H1 (cell line): ENCODE results near the gene LTBP1. TPM values are rescaled to one million over a fixed set of nuclear protein-coding genes. Genes with fewer than 3 reads are reported as not detected.
A peak's percentile ranks its signal among the peaks of the same experiment; 100 is the strongest.

ENCODE experiments used
- CTCF ChIA-PET: fragments of 300-600 bp; sonication (Branson Sonifier 250); formaldehyde crosslinking; loops from one replicate; lab custom pipeline; 2021; ENCODE audit not compliant: partially characterized antibody; lab: Charles Lee
- POLR2A ChIA-PET: fragments of 300-600 bp; sonication (Branson Sonifier 250); formaldehyde crosslinking; loops from one replicate; lab custom pipeline; 2021; ENCODE audit warnings: inconsistent platforms; ENCODE audit not compliant: partially characterized antibody; lab: Charles Lee
- DNase-seq, 2 experiments: peaks; one replicate each; pipeline versions ENCODE4 v3.0.0 to v3.0.0-alpha.2; 2010 to 2022; ENCODE audit warnings: low spot score in 2 of 2, low read depth in 1 of 2, mixed read lengths in 1 of 2
- FAIRE-seq: peaks from 2 replicates; lab custom pipeline; 2011; peaks lifted over from hg19 to GRCh38; lab: Jason Lieb, UNC
- H2AFZ ChIP-seq: 2 replicates; pipeline ENCODE4 v1.8.1; 2012; ENCODE audit warnings: low read length, inconsistent platforms
- H2AK5ac ChIP-seq: 2 replicates; pipeline ENCODE4 v1.6.1; 2013; ENCODE audit warnings: low read depth, low read length
- H2BK120ac ChIP-seq: replicated peaks from 2 replicates; pipeline ENCODE3; 2013; ENCODE audit warnings: low read depth, low read length, inconsistent platforms
- H2BK12ac ChIP-seq: 2 replicates; pipeline ENCODE4 v1.6.1; 2013; ENCODE audit warnings: low read depth, low read length
- H2BK15ac ChIP-seq: 2 replicates; pipeline ENCODE4 v1.6.1; 2013; ENCODE audit warnings: low read length
- H2BK20ac ChIP-seq: 2 replicates; pipeline ENCODE4 v1.6.1; 2013; ENCODE audit warnings: low read length
- H2BK5ac ChIP-seq: 2 replicates; pipeline ENCODE4 v1.6.1; 2013; ENCODE audit warnings: low read depth, low read length
- H3K14ac ChIP-seq: 2 replicates; pipeline ENCODE4 v1.6.1; 2013; ENCODE audit warnings: inconsistent platforms; ENCODE audit not compliant: insufficient read length
- H3K18ac ChIP-seq: 2 replicates; pipeline ENCODE4 v1.6.1; 2013; ENCODE audit warnings: low read length; ENCODE audit errors: extremely low read depth
- H3K23ac ChIP-seq: 2 replicates; pipeline ENCODE4 v1.6.1; 2013; ENCODE audit warnings: inconsistent platforms; ENCODE audit not compliant: insufficient read length
- H3K23me2 ChIP-seq: 2 replicates; pipeline ENCODE4 v1.6.1; 2013; ENCODE audit warnings: low read depth, low read length
- H3K27ac ChIP-seq: 2 replicates; pipeline ENCODE4 v1.6.1; 2011; ENCODE audit warnings: low read depth, low read length, inconsistent platforms
- H3K27me3 ChIP-seq, 4 experiments: replicated peaks in 1 of 4; 1 replicate in 1 of 4; 2 replicates in 3 of 4; pipeline versions ENCODE4 v1.6.1 to v1.8.1; 2011 to 2013; ENCODE audit warnings: low read length in 3 of 4, mild to moderate bottlenecking in 3 of 4, inconsistent platforms in 2 of 4, mixed read lengths in 2 of 4, moderate library complexity in 1 of 4; ENCODE audit not compliant: control insufficient read depth in 3 of 4, insufficient read depth in 3 of 4; ENCODE audit errors: extremely low read depth in 1 of 4
- H3K36me3 ChIP-seq, 4 experiments: 2 replicates each; pipeline versions ENCODE4 v1.6.1 to v1.8.1; 2011 to 2013; ENCODE audit warnings: mild to moderate bottlenecking in 4 of 4, low read length in 3 of 4, moderate library complexity in 2 of 4, control low read depth in 1 of 4, inconsistent platforms in 1 of 4; ENCODE audit not compliant: insufficient read depth in 4 of 4, control insufficient read depth in 2 of 4
- H3K4ac ChIP-seq: replicated peaks from 2 replicates; pipeline ENCODE3; 2013; ENCODE audit warnings: low read length, low read depth, mixed read lengths, inconsistent platforms; ENCODE audit not compliant: insufficient read length
- H3K4me1 ChIP-seq, 4 experiments: replicated peaks in 1 of 4; 1 replicate in 1 of 4; 2 replicates in 3 of 4; pipeline versions ENCODE4 v1.6.1 to v1.8.1; 2011 to 2013; ENCODE audit warnings: low read length in 3 of 4, inconsistent platforms in 2 of 4, mixed read lengths in 1 of 4; ENCODE audit not compliant: insufficient read depth in 4 of 4, control insufficient read depth in 3 of 4
- H3K4me2 ChIP-seq, 2 experiments: 2 replicates each; pipeline versions ENCODE4 v1.6.1 to v1.8.1; 2011 to 2013; ENCODE audit warnings: low read depth in 2 of 2, low read length in 2 of 2, control low read depth in 1 of 2, inconsistent platforms in 1 of 2, mild to moderate bottlenecking in 1 of 2; ENCODE audit not compliant: insufficient read depth in 1 of 2
- H3K4me3 ChIP-seq, 4 experiments: fragments of 200-600, 300-600 bp in 1 of 4; sonication (generic), shearing (Covaris generic), sonication (Bioruptor Twin) in 1 of 4; 2 replicates each; pipeline versions ENCODE4 v1.5.1 to v1.8.1; 2011 to 2016; ENCODE audit warnings: low read length in 4 of 4, low read depth in 3 of 4, control low read depth in 2 of 4, inconsistent platforms in 2 of 4, mild to moderate bottlenecking in 2 of 4, mixed read lengths in 1 of 4, moderate library complexity in 1 of 4; ENCODE audit not compliant: insufficient read depth in 2 of 4; ENCODE audit errors: extremely low read depth in 1 of 4
- H3K56ac ChIP-seq: replicated peaks from 2 replicates; pipeline ENCODE3; 2013; ENCODE audit warnings: low read depth, mild to moderate bottlenecking, mixed read lengths, low read length, inconsistent platforms; ENCODE audit not compliant: insufficient read length
- H3K79me1 ChIP-seq: 2 replicates; pipeline ENCODE4 v1.6.1; 2013; ENCODE audit warnings: low read depth, low read length, control low read depth
- H3K79me2 ChIP-seq, 2 experiments: 2 replicates each; pipeline versions ENCODE4 v1.6.1 to v1.8.1; 2012 to 2013; ENCODE audit warnings: low read length in 2 of 2, mild to moderate bottlenecking in 2 of 2, inconsistent platforms in 1 of 2; ENCODE audit not compliant: insufficient read depth in 2 of 2, control insufficient read depth in 1 of 2
- H3K9ac ChIP-seq, 4 experiments: replicated peaks in 1 of 4; 1 replicate in 1 of 4; 2 replicates in 3 of 4; pipeline versions ENCODE4 v1.6.1 to v1.8.1; 2011 to 2013; ENCODE audit warnings: low read depth in 3 of 4, low read length in 3 of 4, control low read depth in 2 of 4, mild to moderate bottlenecking in 2 of 4, moderate library complexity in 2 of 4, inconsistent platforms in 1 of 4; ENCODE audit errors: extremely low read depth in 1 of 4
- H3K9me3 ChIP-seq, 2 experiments: 2 replicates each; pipeline versions ENCODE4 v1.6.1 to v1.8.1; 2012 to 2013; ENCODE audit warnings: mild to moderate bottlenecking in 2 of 2, moderate library complexity in 2 of 2, control low read depth in 1 of 2, inconsistent platforms in 1 of 2, low read depth in 1 of 2, low read length in 1 of 2, mixed read lengths in 1 of 2; ENCODE audit not compliant: insufficient read depth in 2 of 2
- H4K20me1 ChIP-seq, 2 experiments: replicated peaks in 1 of 2; 2 replicates each; pipeline versions ENCODE3 to v1.8.1; 2011 to 2013; ENCODE audit warnings: inconsistent platforms in 2 of 2, low read length in 2 of 2, mild to moderate bottlenecking in 1 of 2; ENCODE audit not compliant: insufficient read depth in 2 of 2, control insufficient read depth in 1 of 2
- H4K5ac ChIP-seq: 2 replicates; pipeline ENCODE4 v1.6.1; 2013; ENCODE audit warnings: low read length, low read depth, mixed read lengths, inconsistent platforms; ENCODE audit not compliant: insufficient read length
- H4K8ac ChIP-seq: 2 replicates; pipeline ENCODE4 v1.8.0; 2013; ENCODE audit warnings: mild to moderate bottlenecking, moderate library complexity, low read length, inconsistent platforms; ENCODE audit not compliant: insufficient read depth; ENCODE audit errors: extremely low read depth
- H4K91ac ChIP-seq: replicated peaks from 2 replicates; pipeline ENCODE3; 2013; ENCODE audit warnings: low read length, mixed read lengths, inconsistent platforms; ENCODE audit not compliant: insufficient read length
- HDAC2 ChIP-seq, 2 experiments: fragments of 300-600 bp in 1 of 2; sonication (generic) in 1 of 2; IDR thresholded peaks; 2 replicates each; pipeline ENCODE4 v1.6.1; 2011 to 2012; ENCODE audit warnings: low read depth in 2 of 2, low read length in 2 of 2, mild to moderate bottlenecking in 2 of 2, moderate library complexity in 2 of 2, borderline replicate concordance in 1 of 2, inconsistent platforms in 1 of 2
- JUND ChIP-seq: IDR thresholded peaks from 2 replicates; pipeline ENCODE4 v1.6.1; 2011; ENCODE audit warnings: mild to moderate bottlenecking, improper control_type of control experiment, low read length
- WGBS, 2 experiments: shearing (Covaris generic) in 1 of 2; methylation state at CpG; one replicate each; pipeline versions ENCODE4 v1.1.6 to v1.1.7; 2013 to 2015; ENCODE audit warnings: low lambda C conversion rate in 2 of 2, mixed read lengths in 2 of 2, inconsistent platforms in 1 of 2, low coverage in 1 of 2, missing lambda C conversion rate in 1 of 2; ENCODE audit not compliant: insufficient replicate concordance in 2 of 2, insufficient coverage in 1 of 2, insufficient read length in 1 of 2; ENCODE audit errors: extremely low coverage in 1 of 2, missing lambda C conversion rate in 1 of 2; 5-methylcytosine and 5-hydroxymethylcytosine counted together
- long read RNA-seq, 2 experiments: library from RNA in 1 of 2; library from capped mRNA in 1 of 2; stranded (forward); transcript quantifications; one replicate each; pipeline ENCODE4 v2.0.0, GENCODE V29; 2021; ENCODE audit warnings: inconsistent platforms in 1 of 2
- polyA minus RNA-seq, 3 experiments: library from RNA; depleted of rRNA, polyadenylated mRNA; stranded (reverse); fragments of >200 nt; gene quantifications; 1 replicate in 2 of 3; 2 replicates in 1 of 3; pipeline ENCODE4 v1.2.3, GENCODE V29; 2011
- polyA plus RNA-seq, 7 experiments: library from polyadenylated mRNA; depleted of rRNA in 3 of 7; stranded (reverse) in 5 of 7; unstranded in 2 of 7; fragments of >200 nt in 5 of 7; fragments of 200-250 nt in 2 of 7; gene quantifications; 1 replicate in 5 of 7; 2 replicates in 1 of 7; 4 replicates in 1 of 7; pipeline versions ENCODE4 v1.2.1 to v1.2.3, GENCODE V29; 2011 to 2013; ENCODE audit warnings: missing spikeins in 2 of 7, mixed read lengths in 2 of 7
- total RNA-seq: library from RNA; stranded (reverse); fragmentation: NEBNext Ultra II Directional; extraction: Animal tissue kit (Norgen Biotek cat#: 25700); gene quantifications from 2 replicates; pipeline ENCODE4 v1.2.1, GENCODE V29; 2021

The LTBP1 gene, protein sequence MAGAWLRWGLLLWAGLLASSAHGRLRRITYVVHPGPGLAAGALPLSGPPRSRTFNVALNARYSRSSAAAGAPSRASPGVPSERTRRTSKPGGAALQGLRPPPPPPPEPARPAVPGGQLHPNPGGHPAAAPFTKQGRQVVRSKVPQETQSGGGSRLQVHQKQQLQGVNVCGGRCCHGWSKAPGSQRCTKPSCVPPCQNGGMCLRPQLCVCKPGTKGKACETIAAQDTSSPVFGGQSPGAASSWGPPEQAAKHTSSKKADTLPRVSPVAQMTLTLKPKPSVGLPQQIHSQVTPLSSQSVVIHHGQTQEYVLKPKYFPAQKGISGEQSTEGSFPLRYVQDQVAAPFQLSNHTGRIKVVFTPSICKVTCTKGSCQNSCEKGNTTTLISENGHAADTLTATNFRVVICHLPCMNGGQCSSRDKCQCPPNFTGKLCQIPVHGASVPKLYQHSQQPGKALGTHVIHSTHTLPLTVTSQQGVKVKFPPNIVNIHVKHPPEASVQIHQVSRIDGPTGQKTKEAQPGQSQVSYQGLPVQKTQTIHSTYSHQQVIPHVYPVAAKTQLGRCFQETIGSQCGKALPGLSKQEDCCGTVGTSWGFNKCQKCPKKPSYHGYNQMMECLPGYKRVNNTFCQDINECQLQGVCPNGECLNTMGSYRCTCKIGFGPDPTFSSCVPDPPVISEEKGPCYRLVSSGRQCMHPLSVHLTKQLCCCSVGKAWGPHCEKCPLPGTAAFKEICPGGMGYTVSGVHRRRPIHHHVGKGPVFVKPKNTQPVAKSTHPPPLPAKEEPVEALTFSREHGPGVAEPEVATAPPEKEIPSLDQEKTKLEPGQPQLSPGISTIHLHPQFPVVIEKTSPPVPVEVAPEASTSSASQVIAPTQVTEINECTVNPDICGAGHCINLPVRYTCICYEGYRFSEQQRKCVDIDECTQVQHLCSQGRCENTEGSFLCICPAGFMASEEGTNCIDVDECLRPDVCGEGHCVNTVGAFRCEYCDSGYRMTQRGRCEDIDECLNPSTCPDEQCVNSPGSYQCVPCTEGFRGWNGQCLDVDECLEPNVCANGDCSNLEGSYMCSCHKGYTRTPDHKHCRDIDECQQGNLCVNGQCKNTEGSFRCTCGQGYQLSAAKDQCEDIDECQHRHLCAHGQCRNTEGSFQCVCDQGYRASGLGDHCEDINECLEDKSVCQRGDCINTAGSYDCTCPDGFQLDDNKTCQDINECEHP (N-terminal part only)
- total RNA-seq (23.8 and 24.7 TPM in 2 replicates), polyA plus RNA-seq (2011; rRNA removed) (14.0 and 15.4 TPM in 2 replicates), polyA minus RNA-seq (2011; rRNA and poly(A)+ RNA removed) (39.6 and 58.9 TPM in 2 replicates)
- 19.1 TPM for polyA plus RNA-seq (2011; cell fraction: cytosol; rRNA removed)
- polyA plus RNA-seq (2011; cell fraction: nucleus; rRNA removed): 22.1 TPM
- 22.6 to 24.5 TPM (median 24.0 TPM) in 4 replicates for polyA plus RNA-seq (2012, experiment 1 of 2)
- 3.1 TPM for polyA plus RNA-seq (2012, experiment 2 of 2)
- 31.2 TPM for polyA plus RNA-seq (2013, experiment 1 of 2)
- 23.3 TPM for polyA plus RNA-seq (2013, experiment 2 of 2)
- 20.6 TPM for polyA minus RNA-seq (2011; cell fraction: cytosol; rRNA and poly(A)+ RNA removed)
- polyA minus RNA-seq (2011; cell fraction: nucleus; rRNA and poly(A)+ RNA removed): 21.7 TPM
- long read RNA-seq, experiment 1, full-length matches to known transcripts: 1 of 10 reads
- long read RNA-seq, experiment 1, partial matches to known transcripts: 9 of 10 reads
- long read RNA-seq, experiment 1, other reads (novel, unspliced or antisense): 0 of 10 reads
- long read RNA-seq, experiment 2, partial matches to known transcripts: 6 of 7 reads
- long read RNA-seq, experiment 2, other reads (novel, unspliced or antisense): 1 of 7 reads

DNA sequence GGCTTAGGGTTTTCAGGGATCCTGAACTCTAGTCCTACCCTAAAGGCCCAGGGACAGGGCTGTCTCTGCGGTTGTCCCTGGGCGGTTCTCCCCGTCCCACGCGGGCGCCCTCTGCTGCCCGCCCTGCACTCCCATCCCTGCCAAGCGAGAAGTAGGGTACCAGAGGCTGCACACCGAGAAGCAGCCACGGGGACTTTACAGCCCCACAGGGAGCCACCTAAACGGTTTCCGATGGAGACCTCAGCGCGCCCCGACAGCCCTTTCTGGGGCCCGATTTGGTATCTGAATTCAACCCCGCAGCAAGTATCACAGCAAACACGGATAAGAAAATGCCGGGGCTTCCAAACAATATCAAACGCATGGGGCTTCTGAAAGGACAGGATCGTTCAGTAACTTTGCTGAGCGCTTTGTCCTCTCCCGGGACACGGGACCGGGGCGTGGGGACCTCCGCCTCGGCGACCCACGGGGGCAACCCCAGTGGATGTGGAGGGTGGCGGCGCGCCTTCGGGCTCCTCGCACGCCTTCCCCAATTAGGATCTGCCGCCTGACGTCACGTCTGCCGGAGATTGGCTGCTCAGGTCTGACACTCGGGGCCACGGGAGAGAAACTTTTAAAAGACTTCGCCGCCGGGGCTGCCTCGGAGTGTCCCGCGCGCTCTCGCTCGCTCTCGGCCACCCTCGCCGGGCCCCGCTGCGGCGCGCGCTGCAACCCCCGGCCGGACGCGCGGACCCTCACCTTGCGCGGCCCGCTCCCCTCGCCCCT, at the start of gene LTBP1:
Gene LTBP1, plus strand, starts transcription at position 640 of the 762 bp plus-strand sequence. CDS start 372 bp downstream, outside the sequence.
- no peak within 1 kb of the TSS for H2BK120ac ChIP-seq
- FAIRE-seq (no peak), DNase-seq (peak in 1 of 2 experiments; percentile 83)
- no peaks in the 10 kb centered on the region; the same call in 1 of the 2 replicates for H3K79me1 ChIP-seq
- H2BK15ac ChIP-seq: no peak within 1 kb of the TSS
- H4K8ac ChIP-seq: peak within 1 kb of the TSS; percentile 93
- H3K9ac ChIP-seq: peak within 1 kb of the TSS; percentile 45 to 68 (median 52); a peak in 6 of 7 replicates
- no peaks in the 10 kb centered on the region for H3K9me3 ChIP-seq
- H3K23me2 ChIP-seq: peaks cover 13% of the 10 kb centered on the region
- H2BK20ac ChIP-seq: no peak within 1 kb of the TSS
- peak within 1 kb of the TSS; percentile 39 to 67 (median 52) for H3K4me3 ChIP-seq
- ChIA-PET POLR2A (interaction anchor here (1.1 to 2.2 kb wide), 4 partner anchors 8 to 119 kb away, joined by 3 to 8 read pairs (median 4); no protein-coding TSS in a partner anchor), CTCF (interaction anchor here (1.0 kb wide), 1 partner anchor 9 kb away, joined by 4 read pairs; no protein-coding TSS in a partner anchor)
- no peaks in the 10 kb centered on the region for H3K27me3 ChIP-seq
- no peak within 1 kb of the TSS for H4K5ac ChIP-seq
- WGBS, 2 experiments: 1% methylated on average over 32 of the region's 68 CpGs; no CpG with 5 or more reads in 1 of the 2 experiments
- 0 out of 2 replicates have a peak within 1 kb of the TSS, but pooled peaks have one; percentile 28 for H2AFZ ChIP-seq
- H3K4me2 ChIP-seq: peak within 1 kb of the TSS; percentile 59 to 72
- H3K4ac ChIP-seq: no peak within 1 kb of the TSS
- H3K79me2 ChIP-seq: no peaks in the 10 kb centered on the region
- no peak within 1 kb of the TSS; the same call in 1 of the 2 replicates for H2BK5ac ChIP-seq
- H3K4me1 ChIP-seq: peaks cover 2 to 5% (median 3%) of the 10 kb centered on the region in 4 experiments; a peak in 3 of 7 replicates
- H3K23ac ChIP-seq: no peak within 1 kb of the TSS
- H3K14ac ChIP-seq: no peak within 1 kb of the TSS
- H3K56ac ChIP-seq: no peak within 1 kb of the TSS
- H4K20me1 ChIP-seq: no peaks in the 10 kb centered on the region
- H2AK5ac ChIP-seq: no peak within 1 kb of the TSS
- H3K27ac ChIP-seq: no peak within 1 kb of the TSS; the same call in 1 of the 2 replicates
- no peak within 1 kb of the TSS for H2BK12ac ChIP-seq
- no peaks in the 10 kb centered on the region for H3K36me3 ChIP-seq
- peak within 1 kb of the TSS; percentile 45 for H4K91ac ChIP-seq
- H3K18ac ChIP-seq: peak within 1 kb of the TSS; percentile 71
- TF ChIP-seq HDAC2 (IDR thresholded peaks at IDR 0.05; ENCODE audit: borderline replicate concordance in 1 of 2, low read depth in 2 of 2, low read length in 2 of 2) (0 out of 4 replicates have a peak, but pooled peaks of 1 of the 2 experiments have one; percentile 23), JUND (no peak)
